DND-41 (cell line): ENCODE data around the gene PMPCA.

Experiments used
- CTCF ChIP-seq: IDR thresholded peaks from 2 replicates; pipeline ENCODE4 v1.5.1; 2012; ENCODE audit warnings: borderline replicate concordance, low read length, moderate library complexity, mild to moderate bottlenecking; ENCODE audit not compliant: poor library complexity, severe bottlenecking; ENCODE audit errors: extremely low read depth
- EZH2 ChIP-seq: IDR thresholded peaks from 3 replicates; pipeline ENCODE4 v1.6.1; 2012; ENCODE audit warnings: borderline replicate concordance, low read depth, mild to moderate bottlenecking, moderate library complexity, low read length, inconsistent platforms; ENCODE audit not compliant: severe bottlenecking

GRCh38 chr9:136439481-136440408, 29.3 kb downstream of the PMPCA start, which contains the start of gene INPP5E:
- TF ChIP-seq EZH2 (no peak), CTCF (peak; percentile 67)
